Transverse colon (tissue), 4 donors: ENCODE results near the gene LDLRAP1. TPM values are rescaled to one million over a fixed set of nuclear protein-coding genes. Genes with fewer than 3 reads are reported as not detected.

Experiments
- DNase-seq: peaks from one replicate; pipeline ENCODE4 v3.0.0-alpha.2; 2019
- H3K27ac ChIP-seq, 4 donors: fragments of 200-600 bp; sonication (generic); 2 replicates each; pipeline ENCODE4 v1.5.1; 2016 to 2018; ENCODE audit warnings: inconsistent platforms in 4 of 4
- H3K27me3 ChIP-seq: fragments of 200-600 bp; sonication (generic); 2 replicates; pipeline ENCODE4 v1.5.1; 2017; ENCODE audit warnings: inconsistent platforms
- H3K36me3 ChIP-seq, 4 donors: fragments of 200-600 bp; sonication (generic); 2 replicates each; pipeline ENCODE4 v1.5.1; 2017 to 2019; ENCODE audit warnings: inconsistent platforms in 4 of 4
- H3K4me1 ChIP-seq, 4 donors: fragments of 200-600 bp; sonication (generic); 2 replicates each; pipeline ENCODE4 v1.5.1; 2017 to 2020; ENCODE audit warnings: inconsistent platforms in 4 of 4
- H3K4me3 ChIP-seq, 4 donors: fragments of 200-600 bp; sonication (generic); 1 replicate in 1 of 4; 2 replicates in 3 of 4; pipeline versions ENCODE4 v1.5.1 to v1.6.1; 2017 to 2019; ENCODE audit warnings: inconsistent platforms in 4 of 4
- H3K9me3 ChIP-seq, 2 donors: fragments of 200-600 bp; sonication (generic); 2 replicates each; pipeline ENCODE4 v1.5.1; 2017 to 2019; ENCODE audit warnings: inconsistent platforms in 2 of 2
- EP300 ChIP-seq: sonication (generic); formaldehyde crosslinking; IDR thresholded peaks from one replicate; pipeline ENCODE4 v1.6.1; 2017; ENCODE audit warnings: antibody characterized with exemption, low read depth
- POLR2A ChIP-seq: fragments of 450-650 bp; IDR thresholded peaks from one replicate; pipeline ENCODE4 v1.6.1; 2016; ENCODE audit warnings: antibody characterized with exemption, mild to moderate bottlenecking, moderate library complexity
- POLR2AphosphoS5 ChIP-seq, 3 donors: sonication (generic); formaldehyde crosslinking; IDR thresholded peaks; one replicate each; pipeline ENCODE4 v1.6.1; 2016; ENCODE audit warnings: antibody characterized with exemption in 3 of 3
- WGBS, 2 donors: methylation state at CpG; one replicate each; pipeline ENCODE4 v1.1.5; 2018; ENCODE audit warnings: low coverage in 1 of 2; 5-methylcytosine and 5-hydroxymethylcytosine counted together
- in situ Hi-C, 4 donors: fragments of 200-750 bp; cut with MboI; loops; one replicate each; pipeline versions ENCODE4 v1.15.0 to v1.15.1; 2017; ENCODE audit warnings: low sequenced_read_pairs in 3 of 4, low pct_ligation_motif_present in 1 of 4, low pct_unique_long_range_greater_than_20kb in 1 of 4
- intact Hi-C: fragments of 100-400 bp; cut with DNase I; formaldehyde crosslinking; loops from one replicate; pipeline ENCODE4 v1.15.1; 2023; ENCODE audit warnings: low total_unique reads
- total RNA-seq, 4 donors: library from RNA; depleted of rRNA; stranded (reverse); fragments of >200 nt; gene quantifications; one replicate each; pipeline ENCODE4 v1.1.0, GENCODE V29; 2016
- TF ChIP-seq, protein P1 (sequence below), 5 experiments: fragments of 200-600 bp in 3 of 5; fragments of 450-650 bp in 2 of 5; sonication (generic) in 3 of 5; IDR thresholded peaks; 1 replicate in 2 of 5; 2 replicates in 3 of 5; pipeline ENCODE4 v1.5.1; 2016 to 2017; ENCODE audit warnings: antibody characterized with exemption in 5 of 5, inconsistent platforms in 3 of 5, mild to moderate bottlenecking in 2 of 5, moderate library complexity in 1 of 5

Gene LDLRAP1
- total RNA-seq, 4 donors from 2014 or later, result 24.9 to 75.6 (median 37.8) TPM

DNA sequence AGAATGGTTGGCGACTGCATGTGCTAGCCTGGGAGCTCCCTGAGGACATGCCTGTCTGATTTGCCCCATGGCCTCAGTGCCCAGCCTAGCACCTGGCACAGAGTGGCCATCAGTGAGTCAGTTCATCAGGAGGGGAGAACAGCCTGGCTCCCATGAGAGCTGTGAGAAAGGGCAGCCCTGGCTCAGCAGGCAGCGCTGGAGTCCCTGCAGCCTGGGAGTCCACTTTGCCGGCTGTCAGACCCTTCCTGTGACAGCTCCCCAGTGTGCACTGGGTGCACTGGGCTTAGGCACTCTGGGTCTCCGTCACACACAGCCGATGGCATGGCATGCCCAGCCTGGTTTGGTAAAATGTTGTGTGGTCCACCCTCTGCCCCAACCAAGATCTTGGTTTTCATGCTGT lies 28.7 kb downstream of the LDLRAP1 start:
- Histone ChIP-seq H3K36me3 (no peaks in the 10 kb centered on the region), H3K27me3 (no peaks in the 10 kb centered on the region), H3K4me3 (no peak overlapping the region), H3K27ac (no peak overlapping the region), H3K4me1 (peaks cover 11 to 38% (median 20%) of the 10 kb centered on the region in 4 donors), H3K9me3 (no peaks in the 10 kb centered on the region)
- in situ Hi-C loops (no loop called here), intact Hi-C loops (no loop called here)
- no peak for TF ChIP-seq POLR2AphosphoS5 (IDR thresholded peaks at IDR 0.05)
- TF ChIP-seq POLR2A, result no peak
- TF ChIP-seq EP300, result no peak
- TF ChIP-seq, protein P1, sequence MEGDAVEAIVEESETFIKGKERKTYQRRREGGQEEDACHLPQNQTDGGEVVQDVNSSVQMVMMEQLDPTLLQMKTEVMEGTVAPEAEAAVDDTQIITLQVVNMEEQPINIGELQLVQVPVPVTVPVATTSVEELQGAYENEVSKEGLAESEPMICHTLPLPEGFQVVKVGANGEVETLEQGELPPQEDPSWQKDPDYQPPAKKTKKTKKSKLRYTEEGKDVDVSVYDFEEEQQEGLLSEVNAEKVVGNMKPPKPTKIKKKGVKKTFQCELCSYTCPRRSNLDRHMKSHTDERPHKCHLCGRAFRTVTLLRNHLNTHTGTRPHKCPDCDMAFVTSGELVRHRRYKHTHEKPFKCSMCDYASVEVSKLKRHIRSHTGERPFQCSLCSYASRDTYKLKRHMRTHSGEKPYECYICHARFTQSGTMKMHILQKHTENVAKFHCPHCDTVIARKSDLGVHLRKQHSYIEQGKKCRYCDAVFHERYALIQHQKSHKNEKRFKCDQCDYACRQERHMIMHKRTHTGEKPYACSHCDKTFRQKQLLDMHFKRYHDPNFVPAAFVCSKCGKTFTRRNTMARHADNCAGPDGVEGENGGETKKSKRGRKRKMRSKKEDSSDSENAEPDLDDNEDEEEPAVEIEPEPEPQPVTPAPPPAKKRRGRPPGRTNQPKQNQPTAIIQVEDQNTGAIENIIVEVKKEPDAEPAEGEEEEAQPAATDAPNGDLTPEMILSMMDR (IDR thresholded peaks at IDR 0.05), result no peak
- no peak for DNase-seq
- 87% methylated on average over 5 of the region's 5 CpGs; no CpG with 5 or more reads in 1 of the 2 donors for WGBS, 2 donors

DNA sequence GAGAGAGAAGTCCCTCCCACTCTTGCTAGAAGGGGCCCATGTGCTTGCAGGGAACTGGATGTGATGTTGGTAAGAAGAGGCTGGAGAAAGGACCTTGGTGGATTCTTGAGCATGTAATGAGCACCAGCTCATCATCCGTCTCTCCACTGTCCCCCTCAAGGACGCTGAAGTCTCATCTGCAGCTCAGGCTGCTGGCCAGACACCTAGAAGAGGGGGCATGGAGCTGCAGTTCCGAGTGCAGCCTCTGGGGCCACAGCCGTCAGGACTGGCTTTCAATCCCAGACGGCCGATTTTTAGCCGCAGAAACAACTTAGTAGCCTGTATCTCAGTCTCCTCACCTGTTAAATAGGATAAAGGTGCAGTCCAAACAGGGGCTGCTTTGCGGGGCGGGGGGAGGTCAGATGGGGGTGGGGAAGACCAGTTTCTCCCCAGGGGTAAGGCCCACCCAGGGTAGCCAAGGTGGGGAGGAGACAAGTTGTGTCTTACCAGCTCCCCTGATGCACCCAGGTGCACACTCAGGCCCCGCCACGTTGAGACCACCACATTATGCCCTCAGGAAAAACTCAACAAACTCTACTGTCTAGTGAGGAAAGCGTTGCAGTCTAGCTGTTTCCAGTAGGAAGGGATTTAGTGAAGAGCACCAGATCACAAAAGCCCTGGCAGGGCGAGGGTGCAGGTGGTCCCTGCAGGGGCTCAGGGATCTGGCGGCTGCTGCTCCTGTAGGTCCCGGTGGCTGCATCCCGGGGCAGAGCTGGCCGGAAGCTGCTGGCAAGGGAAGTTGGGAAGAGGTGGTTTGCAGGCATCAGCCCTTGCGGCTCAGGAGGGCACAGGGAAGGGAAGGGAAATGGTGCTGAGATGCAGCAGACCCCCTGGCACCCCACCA lies 29.5 kb downstream of the LDLRAP1 start:
- TF ChIP-seq POLR2AphosphoS5 (IDR thresholded peaks at IDR 0.05) (no peak), POLR2A (no peak), EP300 (no peak)
- TF ChIP-seq, protein P1 (IDR thresholded peaks at IDR 0.05), result peak; percentile 70 to 84 (median 74)
- peak overlapping the region in 1 of 4 donors; percentile 7 for H3K27ac ChIP-seq
- in situ Hi-C loops, result no loop called here

DNA sequence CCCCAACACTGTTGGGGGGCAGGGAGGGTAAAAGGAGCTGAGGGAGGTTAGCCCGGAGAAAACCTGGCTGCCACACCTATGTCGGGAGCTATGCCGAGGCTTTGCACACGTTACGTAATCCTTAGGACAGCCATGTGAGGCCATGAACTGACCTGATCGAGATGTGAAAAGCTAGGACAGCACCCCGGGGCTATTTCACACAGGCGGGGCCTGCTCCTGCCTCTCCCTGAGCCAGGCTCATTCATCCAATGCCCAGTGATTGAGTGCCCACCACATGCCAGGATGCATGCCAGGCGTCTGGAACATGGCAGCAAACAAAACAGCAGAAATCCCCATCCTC lies 30.2 kb downstream of the LDLRAP1 start:
- 59 to 81% methylated on average over 5 to 9 of the region's 9 CpGs for WGBS, 2 donors
- H3K4me3 ChIP-seq, result no peak overlapping the region

More for the DNA sequence above, 29.5 kb downstream of the LDLRAP1 start:
- DNase-seq, result peak; percentile 72
- no peak overlapping the region for H3K4me3 ChIP-seq
- peaks cover 3 to 29% (median 13%) of the 10 kb centered on the region in 4 donors for H3K4me1 ChIP-seq
- intact Hi-C loops, result no loop called here
- H3K36me3 ChIP-seq, result no peaks in the 10 kb centered on the region
- no peaks in the 10 kb centered on the region for H3K9me3 ChIP-seq
- WGBS, 2 donors, result 37% methylated on average over 18 of the region's 18 CpGs; no CpG with 5 or more reads in 1 of the 2 donors
- H3K27me3 ChIP-seq, result no peaks in the 10 kb centered on the region

DNA sequence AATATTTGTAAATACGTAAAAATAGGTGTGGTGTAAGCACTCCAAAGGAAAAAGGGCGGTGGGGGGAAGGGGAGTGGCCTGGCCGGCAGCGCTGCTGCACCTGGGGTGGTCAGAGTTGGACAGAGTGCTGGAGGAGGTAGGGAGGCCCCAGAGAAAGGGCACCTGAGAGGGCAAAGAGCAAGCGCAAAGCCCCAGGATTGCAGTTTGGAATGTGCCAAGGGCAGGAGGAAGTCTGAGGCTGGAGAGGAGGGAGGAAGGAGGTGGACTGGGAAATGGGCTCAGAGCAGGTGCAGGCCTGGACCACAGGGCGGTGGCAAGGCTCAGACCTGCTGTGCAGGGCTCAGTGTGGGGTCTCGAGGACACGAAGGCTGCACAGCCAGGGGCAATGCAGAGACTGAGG lies 30.6 kb downstream of the LDLRAP1 start:
- TF ChIP-seq POLR2AphosphoS5 (IDR thresholded peaks at IDR 0.05) (no peak), POLR2A (no peak), EP300 (no peak)
- TF ChIP-seq, protein P1 (IDR thresholded peaks at IDR 0.05), result no peak
- WGBS, 2 donors, result 52 to 64% methylated on average over 5 to 8 of the region's 8 CpGs
- in situ Hi-C loops (no loop called here), intact Hi-C loops (no loop called here)
- peaks cover 0 to 19% (median 10%) of the 10 kb centered on the region in 4 donors for H3K4me1 ChIP-seq
- no peaks in the 10 kb centered on the region for H3K9me3 ChIP-seq
- peak overlapping the region in 1 of 4 donors; percentile 26 for H3K27ac ChIP-seq
- H3K27me3 ChIP-seq, result no peaks in the 10 kb centered on the region
- no peaks in the 10 kb centered on the region for H3K36me3 ChIP-seq
- H3K4me3 ChIP-seq, result no peak overlapping the region
- DNase-seq, result no peak

More for the DNA sequence above, 30.2 kb downstream of the LDLRAP1 start:
- in situ Hi-C loops (no loop called here), intact Hi-C loops (no loop called here)
- peak; percentile 39 for DNase-seq
- peak in 1 of 3 donors; percentile 3 for TF ChIP-seq POLR2AphosphoS5 (IDR thresholded peaks at IDR 0.05)
- TF ChIP-seq EP300, result no peak
- H3K36me3 ChIP-seq, result no peaks in the 10 kb centered on the region
- H3K9me3 ChIP-seq, result no peaks in the 10 kb centered on the region
- H3K27me3 ChIP-seq, result no peaks in the 10 kb centered on the region
- H3K27ac ChIP-seq, result peak overlapping the region in 1 of 4 donors; percentile 26
- peaks cover 0 to 23% (median 12%) of the 10 kb centered on the region in 4 donors for H3K4me1 ChIP-seq
